ENCODE results near the gene CASZ1. TPM values are rescaled to one million over a fixed set of nuclear protein-coding genes. Genes with fewer than 3 reads are reported as not detected.

Gene CASZ1
- total and polyA plus RNA-seq, 9 of the 15 experiments (the other 6 are each of a cell fraction or from before 2014, with no cell fraction given), result 0.01 to 4.0 (median 0.76) TPM; not detected in 1

DNA sequence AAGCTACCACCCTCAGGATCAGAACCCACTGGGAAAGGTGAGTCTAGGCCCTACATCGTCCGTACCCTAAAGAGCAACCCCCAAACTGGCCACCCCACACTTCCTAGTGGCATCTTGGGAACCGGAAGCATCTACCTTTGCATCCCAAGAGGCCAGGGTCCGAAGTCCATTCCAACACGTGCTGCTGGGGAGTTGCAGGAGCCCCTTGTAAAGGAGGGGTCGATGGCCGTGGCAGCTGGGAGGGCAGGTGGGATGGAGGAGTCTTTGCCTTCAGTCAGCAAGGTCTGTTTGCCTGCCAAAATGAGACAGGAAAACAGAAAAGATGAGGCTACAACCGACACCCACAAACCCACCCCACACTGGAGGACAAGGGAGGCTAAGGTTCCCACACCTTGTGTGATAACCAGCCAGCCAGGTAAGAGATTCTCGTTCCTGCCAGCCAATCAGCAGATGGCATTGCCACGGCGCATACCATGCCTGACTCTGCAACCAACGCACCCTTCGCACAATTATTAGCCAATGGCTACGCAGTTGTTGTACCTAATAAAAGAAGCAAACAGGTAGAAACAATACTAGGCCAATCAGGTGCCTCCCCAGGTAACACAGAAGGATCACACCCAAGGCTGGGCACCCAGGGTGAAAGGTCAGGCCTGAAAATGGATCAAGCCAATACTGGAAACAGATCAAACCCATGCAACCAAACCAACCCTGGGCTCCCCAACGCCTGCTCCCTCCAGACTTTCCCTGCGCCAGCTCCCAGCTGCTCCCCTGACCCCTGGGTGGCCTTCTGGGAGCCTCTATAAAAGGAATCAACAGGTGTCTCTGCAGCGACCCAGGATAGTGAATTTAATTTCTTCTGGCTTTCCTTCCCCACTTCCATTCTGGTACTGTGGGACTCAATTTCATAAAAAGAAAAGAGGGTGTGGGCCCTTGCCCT, 35.6 kb downstream of the CASZ1 start:
- FAIRE-seq, result no peak

More for the DNA sequence above, 35.6 kb downstream of the CASZ1 start:
- TF ChIP-seq MTA3 (IDR thresholded peaks at IDR 0.05; ENCODE audit: borderline replicate concordance), result no peak
- no peak for TF ChIP-seq TGIF2 (CRISPR knock-in tag; IDR thresholded peaks at IDR 0.05)
- TF ChIP-seq ZBED1 (IDR thresholded peaks at IDR 0.05), result no peak
- no peak for TF ChIP-seq KDM5B (IDR thresholded peaks at IDR 0.05; ENCODE audit: insufficient replicate concordance, low read depth, low read length)
- TF ChIP-seq, protein P1, sequence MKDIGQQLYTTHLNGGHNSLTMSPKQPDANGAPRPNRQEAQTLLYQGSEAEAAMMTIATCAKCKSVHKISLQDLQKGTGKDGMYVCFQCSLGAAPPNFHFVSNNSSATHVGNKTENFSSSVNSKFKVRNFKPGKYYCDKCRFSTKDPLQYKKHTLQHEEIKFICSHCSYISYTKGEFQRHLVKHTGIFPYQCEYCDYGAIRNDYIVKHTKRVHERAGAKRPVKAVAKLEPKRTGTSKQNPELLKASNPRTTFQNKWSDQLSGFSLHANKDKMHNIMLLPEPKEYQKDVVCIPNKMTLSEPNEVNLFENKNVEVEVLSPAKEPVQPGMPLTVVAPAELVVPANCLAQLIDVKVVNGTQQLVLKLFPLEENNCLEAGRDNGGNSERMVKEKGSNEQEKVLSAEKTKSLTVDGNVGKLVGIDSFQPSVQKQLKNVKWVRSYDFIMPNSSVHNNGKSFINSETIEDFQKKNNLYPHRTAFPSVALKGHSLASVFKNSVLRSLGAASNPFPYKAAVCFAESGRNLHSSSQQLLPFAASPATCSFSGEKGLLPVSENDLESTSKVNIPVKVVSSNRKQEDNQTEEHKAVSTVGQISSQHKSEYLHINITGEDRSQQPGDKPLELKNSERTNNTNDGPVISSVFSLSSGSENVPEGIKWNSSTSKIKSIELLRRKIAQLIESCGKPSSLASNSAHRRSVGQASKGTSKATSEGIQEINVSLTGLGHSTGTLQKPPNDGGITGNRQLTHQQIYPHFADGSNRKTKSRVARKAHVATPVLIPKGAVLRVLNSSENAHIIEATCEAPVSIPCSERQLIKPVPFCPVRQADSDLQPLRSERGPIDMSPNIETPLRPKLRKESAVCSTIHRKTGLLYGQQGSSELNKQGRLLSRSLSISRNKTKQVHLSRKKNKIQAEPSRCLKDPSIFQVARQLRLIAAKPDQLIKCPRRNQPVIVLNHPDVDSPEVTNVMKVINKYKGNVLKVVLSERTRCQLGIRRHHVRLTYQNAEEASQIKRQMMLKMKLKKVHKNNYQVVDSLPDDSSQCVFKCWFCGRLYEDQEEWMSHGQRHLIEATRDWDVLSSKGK (CRISPR knock-in tag; IDR thresholded peaks at IDR 0.05), result no peak
- TF ChIP-seq ZNF77 (CRISPR knock-in tag; IDR thresholded peaks at IDR 0.05), result no peak
- DNase-seq (ENCODE audit: extremely low read depth in 1 of 4, low spot score in 3 of 4) (no peak), ATAC-seq (no peak)
- H3K9me3 ChIP-seq (replicated peaks; ENCODE audit: control insufficient read depth, insufficient read depth, low read depth, low read length), result no peaks in the 10 kb centered on the region
- intact Hi-C loops (cut with micrococcal nuclease), result no loop called here
- no peak overlapping the region for H3K4me2 ChIP-seq (ENCODE audit: insufficient read depth, low read length)
- no TSS peak for BruUV-seq (replicated peaks)
- H3K9ac ChIP-seq (ENCODE audit: insufficient read depth in 1 of 2, low read depth in 2 of 2, low read length in 2 of 2), result no peak overlapping the region
- no peak overlapping the region for H3K4me3 ChIP-seq
- POLR2A ChIA-PET, result interaction anchor here (1.4 kb wide), 1 partner anchor 10 kb away, joined by 4 read pairs; no protein-coding TSS in a partner anchor
- WGBS (ENCODE audit: insufficient coverage, low coverage, missing lambda C conversion rate), result 2% methylated on average over 17 of the region's 17 CpGs
- no peak overlapping the region for H2AFZ ChIP-seq (ENCODE audit: low read depth, low read length)
- H3K4me1 ChIP-seq (replicated peaks in 1 of 2; ENCODE audit: control insufficient read depth in 2 of 2, insufficient read depth in 2 of 2, low read length in 2 of 2), result peaks cover 0 to 6% of the 10 kb centered on the region in 2 experiments; a peak in 1 of 5 replicates
- no peaks in the 10 kb centered on the region for H3K36me3 ChIP-seq (ENCODE audit: control insufficient read depth, insufficient read depth, low read length)
- no peaks in the 10 kb centered on the region for H3K79me2 ChIP-seq (ENCODE audit: control insufficient read depth, insufficient read depth, low read length)
- peaks cover 25% of the 10 kb centered on the region for H4K20me1 ChIP-seq (replicated peaks; ENCODE audit: control insufficient read depth, insufficient read depth, low read length)
- no peak overlapping the region for H3K27ac ChIP-seq (ENCODE audit: extremely low read depth, low read depth, low read length)
- H3K27me3 ChIP-seq (ENCODE audit: control insufficient read depth in 2 of 2, insufficient read depth in 2 of 2, low read length in 2 of 2), result peaks cover 75 to 100% of the 10 kb centered on the region in 2 experiments
- no peaks in the 10 kb centered on the region for H3K9me1 ChIP-seq (ENCODE audit: control insufficient read depth, insufficient read depth, low read length)
- CTCF ChIA-PET (ENCODE audit: low intra/inter-chr PET ratio), result no interaction called here
- in situ Hi-C loops (cut with MboI), result no loop called here
